ENCODE measurements around the gene ENGASE.

DNA sequence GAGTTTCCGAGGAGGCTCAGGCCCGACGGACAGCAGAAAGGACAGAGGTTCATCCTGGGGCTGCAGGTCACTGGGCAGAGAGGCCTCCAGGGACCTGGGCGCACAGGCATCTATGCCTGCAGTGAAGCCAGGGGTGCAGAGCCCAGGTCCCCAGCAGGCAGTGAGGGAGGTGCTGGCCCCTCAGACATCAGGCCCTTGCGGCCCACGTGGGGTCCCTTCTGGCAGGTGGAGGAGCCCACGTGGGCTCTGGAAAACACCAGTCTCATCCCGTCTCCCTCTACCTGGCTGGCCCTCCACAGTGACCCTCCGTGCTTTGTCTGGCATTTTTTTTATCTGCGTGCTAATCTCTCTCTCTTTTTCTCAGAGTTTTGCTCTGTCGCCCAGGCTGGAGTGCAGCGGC is 36.5 kb downstream of the ENGASE start:
- TF ChIP-seq, protein P1, sequence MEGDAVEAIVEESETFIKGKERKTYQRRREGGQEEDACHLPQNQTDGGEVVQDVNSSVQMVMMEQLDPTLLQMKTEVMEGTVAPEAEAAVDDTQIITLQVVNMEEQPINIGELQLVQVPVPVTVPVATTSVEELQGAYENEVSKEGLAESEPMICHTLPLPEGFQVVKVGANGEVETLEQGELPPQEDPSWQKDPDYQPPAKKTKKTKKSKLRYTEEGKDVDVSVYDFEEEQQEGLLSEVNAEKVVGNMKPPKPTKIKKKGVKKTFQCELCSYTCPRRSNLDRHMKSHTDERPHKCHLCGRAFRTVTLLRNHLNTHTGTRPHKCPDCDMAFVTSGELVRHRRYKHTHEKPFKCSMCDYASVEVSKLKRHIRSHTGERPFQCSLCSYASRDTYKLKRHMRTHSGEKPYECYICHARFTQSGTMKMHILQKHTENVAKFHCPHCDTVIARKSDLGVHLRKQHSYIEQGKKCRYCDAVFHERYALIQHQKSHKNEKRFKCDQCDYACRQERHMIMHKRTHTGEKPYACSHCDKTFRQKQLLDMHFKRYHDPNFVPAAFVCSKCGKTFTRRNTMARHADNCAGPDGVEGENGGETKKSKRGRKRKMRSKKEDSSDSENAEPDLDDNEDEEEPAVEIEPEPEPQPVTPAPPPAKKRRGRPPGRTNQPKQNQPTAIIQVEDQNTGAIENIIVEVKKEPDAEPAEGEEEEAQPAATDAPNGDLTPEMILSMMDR (conservative IDR thresholded peaks at IDR 0.05; ENCODE audit: low read depth, low read length) = no peak
- no peak for TF ChIP-seq EZH2phosphoT487 (IDR thresholded peaks at IDR 0.05; ENCODE audit: borderline replicate concordance, low read length)
- no peak for TF ChIP-seq EZH2 (IDR thresholded peaks at IDR 0.05; ENCODE audit: low read length, unreplicated experiment)

Measured in PC-3 (cell line).